Measurements from ENCODE around the gene EHMT1. TPM values are rescaled to one million over a fixed set of nuclear protein-coding genes. Genes with fewer than 3 reads are reported as not detected.
"Not testable (repeated sequence)": the region's sequence is repeated elsewhere in the genome, so short reads cannot be mapped to it uniquely, and the experiment has no call there.

The EHMT1 gene
- total and polyA plus RNA-seq, 2 donors from 2014 or later = 15.8 to 92.9 TPM

DNA sequence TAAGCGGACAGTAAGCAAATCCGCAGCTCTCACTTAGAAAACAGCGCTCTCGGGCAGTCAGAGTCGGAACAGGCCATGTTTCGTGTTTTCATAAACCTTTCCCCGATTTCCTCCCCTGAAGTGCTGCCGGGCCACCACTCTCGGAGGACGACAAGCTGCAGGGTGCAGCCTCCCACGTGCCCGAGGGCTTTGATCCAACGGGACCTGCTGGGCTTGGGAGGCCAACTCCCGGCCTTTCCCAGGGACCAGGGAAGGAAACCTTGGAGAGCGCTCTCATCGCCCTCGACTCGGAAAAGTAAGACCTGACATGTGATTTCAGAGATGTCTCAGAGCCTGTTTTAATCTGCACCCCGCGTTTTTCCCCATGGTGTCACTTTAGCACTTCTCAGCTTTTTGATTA, 159.0 kb downstream of the EHMT1 start:
- H3K9me3 ChIP-seq (ENCODE audit: control insufficient read depth in 2 of 3, insufficient read depth in 1 of 3, low read length in 3 of 3) = no peaks in the 10 kb centered on the region
- intact Hi-C loops (cut with DNase I) = no loop called here
- H3K27ac ChIP-seq (ENCODE audit: low read depth in 2 of 2, low read length in 2 of 2) = no peak overlapping the region
- no peak for FAIRE-seq
- peak in 1 of 5 donors; percentile 32 for DNase-seq
- H3K4me1 ChIP-seq (ENCODE audit: control insufficient read depth in 2 of 3, insufficient read depth in 2 of 3, low read depth in 1 of 3, low read length in 3 of 3) = no peaks in the 10 kb centered on the region
- H3K4me3 ChIP-seq (ENCODE audit: low read length in 3 of 3) = no peak overlapping the region
- TF ChIP-seq, protein P1, sequence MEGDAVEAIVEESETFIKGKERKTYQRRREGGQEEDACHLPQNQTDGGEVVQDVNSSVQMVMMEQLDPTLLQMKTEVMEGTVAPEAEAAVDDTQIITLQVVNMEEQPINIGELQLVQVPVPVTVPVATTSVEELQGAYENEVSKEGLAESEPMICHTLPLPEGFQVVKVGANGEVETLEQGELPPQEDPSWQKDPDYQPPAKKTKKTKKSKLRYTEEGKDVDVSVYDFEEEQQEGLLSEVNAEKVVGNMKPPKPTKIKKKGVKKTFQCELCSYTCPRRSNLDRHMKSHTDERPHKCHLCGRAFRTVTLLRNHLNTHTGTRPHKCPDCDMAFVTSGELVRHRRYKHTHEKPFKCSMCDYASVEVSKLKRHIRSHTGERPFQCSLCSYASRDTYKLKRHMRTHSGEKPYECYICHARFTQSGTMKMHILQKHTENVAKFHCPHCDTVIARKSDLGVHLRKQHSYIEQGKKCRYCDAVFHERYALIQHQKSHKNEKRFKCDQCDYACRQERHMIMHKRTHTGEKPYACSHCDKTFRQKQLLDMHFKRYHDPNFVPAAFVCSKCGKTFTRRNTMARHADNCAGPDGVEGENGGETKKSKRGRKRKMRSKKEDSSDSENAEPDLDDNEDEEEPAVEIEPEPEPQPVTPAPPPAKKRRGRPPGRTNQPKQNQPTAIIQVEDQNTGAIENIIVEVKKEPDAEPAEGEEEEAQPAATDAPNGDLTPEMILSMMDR (IDR thresholded peaks at IDR 0.05; ENCODE audit: borderline replicate concordance, extremely low read depth, insufficient read depth) = no peak
- H3K27me3 ChIP-seq (ENCODE audit: control insufficient read depth, insufficient read depth, low read length) = no peaks in the 10 kb centered on the region
- H3K9ac ChIP-seq (ENCODE audit: low read length in 3 of 3) = no peak overlapping the region
- peaks cover 4 to 60% (median 43%) of the 10 kb centered on the region in 3 donors for H3K36me3 ChIP-seq (ENCODE audit: control insufficient read depth in 2 of 3, insufficient read depth in 3 of 3, low read length in 3 of 3)

DNA sequence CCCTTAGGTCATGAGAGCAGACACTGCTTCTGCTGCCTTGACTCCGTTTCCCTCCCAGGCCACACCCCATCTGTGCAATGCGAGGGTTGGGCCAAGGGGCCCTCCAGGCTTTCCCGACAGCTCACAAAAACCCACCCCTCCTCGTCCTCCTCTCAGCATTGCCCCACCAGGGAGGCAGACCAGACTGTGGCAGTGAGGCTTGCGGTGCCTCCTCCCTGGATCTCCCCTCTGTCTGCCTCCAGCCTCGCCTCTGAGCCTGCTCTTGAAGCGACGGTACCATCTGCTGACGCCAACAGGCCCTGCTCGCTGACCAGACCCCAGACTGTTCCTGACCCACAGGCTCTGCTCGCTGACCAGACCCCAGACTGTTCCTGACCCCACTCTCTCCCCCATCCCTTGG, 159.5 kb downstream of the EHMT1 start:
- no peak overlapping the region for H3K27ac ChIP-seq (ENCODE audit: low read depth in 2 of 2, low read length in 2 of 2)

DNA sequence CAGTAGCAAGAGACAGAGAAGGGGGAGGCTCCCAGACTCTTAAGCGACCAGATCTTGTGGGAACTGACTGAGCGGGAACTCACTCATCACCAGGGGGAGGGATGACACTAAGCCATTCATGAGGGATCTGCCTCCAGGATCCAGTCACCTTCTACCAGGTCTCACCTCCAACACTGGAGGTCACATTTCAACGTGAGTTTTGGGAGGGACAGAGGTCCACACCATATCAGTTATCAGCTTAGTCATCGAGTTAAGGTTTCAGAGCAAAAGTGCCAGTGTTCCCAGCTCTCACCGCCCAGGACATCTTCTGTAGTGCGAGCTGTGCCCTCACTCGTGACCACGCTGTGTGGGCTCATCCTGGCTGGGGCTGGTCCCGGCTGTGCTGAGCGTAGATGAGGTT, 160.1 kb downstream of the EHMT1 start:
- DNase-seq = peak in 1 of 5 donors; percentile 16
- peaks cover 6 to 62% (median 48%) of the 10 kb centered on the region in 3 donors for H3K36me3 ChIP-seq (ENCODE audit: control insufficient read depth in 2 of 3, insufficient read depth in 3 of 3, low read length in 3 of 3)
- no peak for FAIRE-seq
- H3K9me3 ChIP-seq (ENCODE audit: control insufficient read depth in 2 of 3, insufficient read depth in 1 of 3, low read length in 3 of 3) = no peaks in the 10 kb centered on the region
- H3K9ac ChIP-seq (ENCODE audit: low read length in 3 of 3) = no peak overlapping the region
- intact Hi-C loops (cut with DNase I) = no loop called here
- no peak overlapping the region for H3K4me3 ChIP-seq (ENCODE audit: low read length in 3 of 3)
- H3K27me3 ChIP-seq (ENCODE audit: control insufficient read depth, insufficient read depth, low read length) = no peaks in the 10 kb centered on the region
- no peak overlapping the region for H3K27ac ChIP-seq (ENCODE audit: low read depth in 2 of 2, low read length in 2 of 2)
- H3K4me1 ChIP-seq (ENCODE audit: control insufficient read depth in 2 of 3, insufficient read depth in 2 of 3, low read depth in 1 of 3, low read length in 3 of 3) = no peaks in the 10 kb centered on the region
- TF ChIP-seq, protein P1 (IDR thresholded peaks at IDR 0.05; ENCODE audit: borderline replicate concordance, extremely low read depth, insufficient read depth) = no peak

More for the DNA sequence above, 159.5 kb downstream of the EHMT1 start:
- FAIRE-seq = no peak
- H3K36me3 ChIP-seq (ENCODE audit: control insufficient read depth in 2 of 3, insufficient read depth in 3 of 3, low read length in 3 of 3) = peaks cover 6 to 64% (median 48%) of the 10 kb centered on the region in 3 donors
- TF ChIP-seq, protein P1 (IDR thresholded peaks at IDR 0.05; ENCODE audit: borderline replicate concordance, extremely low read depth, insufficient read depth) = no peak
- H3K9ac ChIP-seq (ENCODE audit: low read length in 3 of 3) = no peak overlapping the region
- H3K4me1 ChIP-seq (ENCODE audit: control insufficient read depth in 2 of 3, insufficient read depth in 2 of 3, low read depth in 1 of 3, low read length in 3 of 3) = no peaks in the 10 kb centered on the region
- H3K4me3 ChIP-seq (ENCODE audit: low read length in 3 of 3) = no peak overlapping the region
- peak in 1 of 5 donors; percentile 55 for DNase-seq
- intact Hi-C loops (cut with DNase I) = no loop called here
- H3K9me3 ChIP-seq (ENCODE audit: control insufficient read depth in 2 of 3, insufficient read depth in 1 of 3, low read length in 3 of 3) = no peaks in the 10 kb centered on the region
- H3K27me3 ChIP-seq (ENCODE audit: control insufficient read depth, insufficient read depth, low read length) = no peaks in the 10 kb centered on the region

DNA sequence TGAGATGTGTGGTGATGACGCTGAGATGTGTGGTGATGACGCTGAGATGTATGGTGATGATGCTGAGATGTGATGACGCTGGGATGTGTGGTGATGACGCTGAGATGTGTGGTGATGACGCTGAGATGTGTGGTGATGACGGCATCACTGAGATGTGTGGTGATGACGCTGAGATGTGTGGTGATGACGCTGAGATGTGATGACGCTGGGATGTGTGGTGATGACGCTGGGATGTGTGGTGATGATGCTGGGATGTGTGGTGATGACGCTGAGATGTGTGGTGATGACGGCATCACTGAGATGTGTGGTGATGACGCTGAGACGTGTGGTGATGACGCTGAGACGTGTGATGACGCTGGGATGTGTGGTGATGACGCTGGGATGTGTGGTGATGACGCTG, 161.2 kb downstream of the EHMT1 start:
- peaks cover 6 to 66% (median 48%) of the 10 kb centered on the region in 3 donors for H3K36me3 ChIP-seq (ENCODE audit: control insufficient read depth in 2 of 3, insufficient read depth in 3 of 3, low read length in 3 of 3)
- H3K9me3 ChIP-seq (ENCODE audit: control insufficient read depth in 2 of 3, insufficient read depth in 1 of 3, low read length in 3 of 3); H3K27me3 ChIP-seq (ENCODE audit: control insufficient read depth, insufficient read depth, low read length); H3K9ac ChIP-seq (ENCODE audit: low read length in 3 of 3); H3K4me1 ChIP-seq (ENCODE audit: control insufficient read depth in 2 of 3, insufficient read depth in 2 of 3, low read depth in 1 of 3, low read length in 3 of 3); H3K4me3 ChIP-seq (ENCODE audit: low read length in 3 of 3); FAIRE-seq; intact Hi-C loops (cut with DNase I); DNase-seq; H3K27ac ChIP-seq (ENCODE audit: low read depth in 2 of 2, low read length in 2 of 2): not testable (repeated sequence)

Data from kidney (tissue), 14 donors.